OCI-LY7 (cell line): ENCODE results near the gene TSPOAP1. TPM values are rescaled to one million over a fixed set of nuclear protein-coding genes. Genes with fewer than 3 reads are reported as not detected.

Experiments
- BruUV-seq: library from RNA; stranded (reverse); fragments of 400-500 nt; replicated peaks from 2 replicates; lab custom pipeline; 2021; lab: Mats Ljungman, UMichigan
- CTCF ChIA-PET: fragments of 300-600 bp; sonication (Branson Sonifier 250); formaldehyde crosslinking; loops from one replicate; lab custom pipeline; 2022; ENCODE audit warnings: antibody characterized with exemption; ENCODE audit not compliant: unreplicated experiment; lab: Charles Lee
- POLR2A ChIA-PET: fragments of 300-600 bp; sonication (Branson Sonifier 250); formaldehyde crosslinking; loops from one replicate; lab custom pipeline; 2022; ENCODE audit warnings: antibody characterized with exemption; lab: Charles Lee
- DNase-seq: peaks from one replicate; pipeline ENCODE4 v3.0.0-alpha.2; 2015; ENCODE audit warnings: low spot score
- H2AFZ ChIP-seq: fragments of 200-600 bp; sonication (generic), shearing (Covaris generic); 2 replicates; pipeline ENCODE4 v1.6.1; 2014; ENCODE audit warnings: mild to moderate bottlenecking, antibody characterized with exemption, low read length, moderate library complexity
- H3K27ac ChIP-seq: fragments of 200-600 bp; sonication (generic); 2 replicates; pipeline ENCODE4 v1.5.1; 2014; ENCODE audit warnings: mixed run types, low read depth, mild to moderate bottlenecking, moderate library complexity, low read length, inconsistent platforms; ENCODE audit not compliant: poor library complexity, severe bottlenecking
- H3K36me3 ChIP-seq: fragments of 200-600 bp; sonication (generic); 2 replicates; pipeline ENCODE4 v1.6.1; 2014; ENCODE audit warnings: mild to moderate bottlenecking, antibody characterized with exemption, low read length, moderate library complexity, mixed read lengths; ENCODE audit not compliant: insufficient read depth
- H3K4me1 ChIP-seq: fragments of 200-600 bp; sonication (generic); 2 replicates; pipeline ENCODE4 v1.5.1; 2014; ENCODE audit warnings: mild to moderate bottlenecking, low read length; ENCODE audit not compliant: insufficient read depth, poor library complexity, severe bottlenecking
- H3K4me2 ChIP-seq: fragments of 200-600 bp; sonication (generic); 2 replicates; pipeline ENCODE4 v1.6.1; 2014; ENCODE audit warnings: mild to moderate bottlenecking, low read length
- H3K4me3 ChIP-seq: fragments of 200-600 bp; sonication (generic); 2 replicates; pipeline ENCODE4 v1.5.1; 2014; ENCODE audit warnings: mild to moderate bottlenecking, low read depth, low read length; ENCODE audit not compliant: poor library complexity, severe bottlenecking
- H3K79me2 ChIP-seq: fragments of 200-600 bp; sonication (generic); 2 replicates; pipeline ENCODE4 v1.6.1; 2016; ENCODE audit warnings: low read depth, mild to moderate bottlenecking, low read length, moderate library complexity, mixed read lengths; ENCODE audit not compliant: insufficient read depth
- H3K9me2 ChIP-seq: fragments of 200-600 bp; sonication (generic); 2 replicates; pipeline ENCODE4 v1.6.1; 2016; ENCODE audit warnings: mild to moderate bottlenecking, low read length, mixed read lengths; ENCODE audit not compliant: insufficient read depth
- H3K9me3 ChIP-seq: fragments of 200-600 bp; sonication (generic); 2 replicates; pipeline ENCODE4 v1.6.1; 2014; ENCODE audit warnings: mild to moderate bottlenecking, mixed run types, low read length, mixed read lengths
- H4K20me1 ChIP-seq: fragments of 200-600 bp; sonication (generic); 2 replicates; pipeline ENCODE4 v1.6.1; 2014; ENCODE audit warnings: mild to moderate bottlenecking, antibody characterized with exemption, low read length, moderate library complexity, mixed read lengths; ENCODE audit not compliant: insufficient read depth
- EZH2phosphoT487 ChIP-seq: fragments of 200-600 bp; sonication (generic); IDR thresholded peaks from 2 replicates; pipeline ENCODE4 v1.6.1; 2018; ENCODE audit warnings: low read depth, borderline replicate concordance, mild to moderate bottlenecking, mixed run types, antibody characterized with exemption, low read length, moderate library complexity, mixed read lengths
- intact Hi-C: fragments of 100-400 bp; cut with micrococcal nuclease; formaldehyde crosslinking; loops from one replicate; pipeline ENCODE4 v1.10.0; 2022; ENCODE audit not compliant: unreplicated experiment
- total RNA-seq, 2 experiments: library from RNA; depleted of rRNA in 1 of 2; stranded (reverse); fragments of >200 nt in 1 of 2; shearing (Covaris generic) in 1 of 2; gene quantifications; 2 replicates each; pipeline ENCODE4 v1.2.3, GENCODE V29; 2014 to 2022
- TF ChIP-seq, protein P1 (sequence below): fragments of 200-600 bp; sonication (generic); conservative IDR thresholded peaks from 2 replicates; pipeline ENCODE4 v1.5.1; 2014; ENCODE audit warnings: mild to moderate bottlenecking, antibody characterized with exemption, low read length, moderate library complexity, mixed read lengths

TSPOAP1 gene
- total RNA-seq, 2 experiments from 2014 or later: 24.0 to 50.6 TPM

DNA sequence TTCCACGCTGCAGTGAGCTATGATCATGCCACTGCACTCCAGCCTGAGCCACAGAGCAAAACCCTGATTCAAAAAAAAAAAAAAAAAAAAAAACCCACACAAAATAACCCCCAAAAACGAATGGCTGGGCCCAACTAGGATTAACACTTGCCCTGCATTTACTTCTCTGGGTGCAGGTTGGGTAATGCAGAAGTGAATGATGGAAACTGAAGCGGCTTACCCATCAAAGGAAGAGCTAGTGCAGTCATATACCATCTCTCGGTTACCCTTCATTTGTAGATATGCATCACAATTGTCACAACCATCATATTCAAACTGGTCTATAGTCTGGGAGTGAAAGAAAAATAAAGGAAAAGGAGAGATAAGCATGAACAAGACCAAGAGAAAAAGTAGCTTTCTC, 22.6 kb upstream of the TSPOAP1 start:
- peaks cover 56% of the 10 kb centered on the region; the same call in 1 of the 2 replicates for H3K79me2 ChIP-seq
- peak overlapping the region; percentile 49 for H3K27ac ChIP-seq
- peaks cover 12% of the 10 kb centered on the region; the same call in 1 of the 2 replicates for H4K20me1 ChIP-seq
- no peaks in the 10 kb centered on the region for H3K9me3 ChIP-seq
- peak overlapping the region; percentile 79 for H3K4me3 ChIP-seq
- TSS peak; percentile 58 for BruUV-seq
- H3K4me1 ChIP-seq: peaks cover 40% of the 10 kb centered on the region
- ChIA-PET POLR2A (interaction anchor here (0.7 to 4.5 kb wide), 8 partner anchors 7 to 69 kb away, joined by 3 to 37 read pairs (median 10); partner anchors contain the start of gene RNF43), CTCF (interaction anchor here (0.6 to 1.1 kb wide), 2 partner anchors 34 to 67 kb away, joined by 3 to 7 read pairs; no protein-coding TSS in a partner anchor)
- no peak overlapping the region for H2AFZ ChIP-seq
- peaks cover 47% of the 10 kb centered on the region for H3K36me3 ChIP-seq
- H3K4me2 ChIP-seq: peak overlapping the region; percentile 71
- no peak for DNase-seq
- intact Hi-C loops: no loop called here
- H3K9me2 ChIP-seq: no peaks in the 10 kb centered on the region
- TF ChIP-seq, protein P1, sequence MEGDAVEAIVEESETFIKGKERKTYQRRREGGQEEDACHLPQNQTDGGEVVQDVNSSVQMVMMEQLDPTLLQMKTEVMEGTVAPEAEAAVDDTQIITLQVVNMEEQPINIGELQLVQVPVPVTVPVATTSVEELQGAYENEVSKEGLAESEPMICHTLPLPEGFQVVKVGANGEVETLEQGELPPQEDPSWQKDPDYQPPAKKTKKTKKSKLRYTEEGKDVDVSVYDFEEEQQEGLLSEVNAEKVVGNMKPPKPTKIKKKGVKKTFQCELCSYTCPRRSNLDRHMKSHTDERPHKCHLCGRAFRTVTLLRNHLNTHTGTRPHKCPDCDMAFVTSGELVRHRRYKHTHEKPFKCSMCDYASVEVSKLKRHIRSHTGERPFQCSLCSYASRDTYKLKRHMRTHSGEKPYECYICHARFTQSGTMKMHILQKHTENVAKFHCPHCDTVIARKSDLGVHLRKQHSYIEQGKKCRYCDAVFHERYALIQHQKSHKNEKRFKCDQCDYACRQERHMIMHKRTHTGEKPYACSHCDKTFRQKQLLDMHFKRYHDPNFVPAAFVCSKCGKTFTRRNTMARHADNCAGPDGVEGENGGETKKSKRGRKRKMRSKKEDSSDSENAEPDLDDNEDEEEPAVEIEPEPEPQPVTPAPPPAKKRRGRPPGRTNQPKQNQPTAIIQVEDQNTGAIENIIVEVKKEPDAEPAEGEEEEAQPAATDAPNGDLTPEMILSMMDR: no peak
- no peak for TF ChIP-seq EZH2phosphoT487

DNA sequence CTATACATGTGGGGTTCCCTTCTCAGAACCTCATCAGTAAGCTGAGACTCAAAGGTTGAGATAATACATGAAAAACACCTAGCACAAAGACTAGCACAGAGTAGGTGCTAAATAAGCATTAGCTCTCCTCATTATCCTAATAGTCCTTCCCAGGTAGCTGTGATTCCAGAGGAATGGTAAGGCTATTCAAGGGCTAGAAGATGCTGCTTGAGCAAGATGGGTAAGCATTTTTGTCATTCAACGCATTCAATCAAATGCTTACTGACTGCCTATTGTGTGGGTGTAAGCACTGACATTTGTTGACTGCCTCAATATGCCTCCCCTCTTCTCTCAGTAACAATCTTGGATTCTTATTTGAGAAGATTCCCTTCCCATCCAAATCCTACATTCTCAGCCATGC, 19.4 kb upstream of the TSPOAP1 start:
- intact Hi-C loops: no loop called here
- Histone ChIP-seq H3K36me3 (peaks cover 71% of the 10 kb centered on the region), H3K4me1 (peaks cover 56% of the 10 kb centered on the region), H4K20me1 (peaks cover 12% of the 10 kb centered on the region; the same call in 1 of the 2 replicates), H3K9me3 (no peaks in the 10 kb centered on the region), H3K4me2 (no peak overlapping the region), H3K27ac (no peak overlapping the region), H3K79me2 (peaks cover 71% of the 10 kb centered on the region; the same call in 1 of the 2 replicates), H2AFZ (no peak overlapping the region), H3K9me2 (no peaks in the 10 kb centered on the region), H3K4me3 (no peak overlapping the region)
- BruUV-seq: no TSS peak
- no peak for DNase-seq
- TF ChIP-seq, protein P1: no peak
- no peak for TF ChIP-seq EZH2phosphoT487
- CTCF ChIA-PET: interaction anchor here (0.7 kb wide), 1 partner anchor 30 kb away, joined by 3 read pairs; no protein-coding TSS in a partner anchor
- POLR2A ChIA-PET: interaction anchor here (1.1 to 9.1 kb wide), 2 partner anchors 14 to 36 kb away, joined by 4 to 179 read pairs; no protein-coding TSS in a partner anchor

DNA sequence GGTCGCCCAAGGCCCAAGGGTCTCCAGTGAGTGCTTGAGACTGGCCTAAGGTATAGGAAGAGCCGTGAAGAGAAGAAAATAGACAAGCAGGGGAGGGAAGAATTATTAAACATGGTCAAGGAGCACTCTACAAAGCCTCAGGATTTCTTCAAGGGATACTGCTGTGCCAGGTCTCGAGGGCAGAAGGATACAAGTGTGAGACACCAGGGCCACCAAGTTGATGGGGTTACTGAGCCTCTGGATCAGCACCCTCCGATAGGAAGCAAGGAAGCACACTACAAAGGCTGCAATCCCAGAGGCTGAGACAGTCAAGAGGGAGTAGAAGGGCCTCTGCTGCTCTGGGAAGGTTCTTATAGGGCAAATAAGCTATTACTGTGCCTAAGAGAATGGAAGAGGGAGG, 16.9 kb upstream of the TSPOAP1 start:
- intact Hi-C loops: no loop called here
- Histone ChIP-seq H3K79me2 (peaks cover 78% of the 10 kb centered on the region), H3K4me1 (peaks cover 70% of the 10 kb centered on the region), H3K9me2 (no peaks in the 10 kb centered on the region), H2AFZ (no peak overlapping the region), H3K36me3 (peaks cover 87% of the 10 kb centered on the region), H3K4me3 (peak overlapping the region; percentile 63), H3K4me2 (peak overlapping the region; percentile 100), H3K27ac (peak overlapping the region; percentile 99), H4K20me1 (peaks cover 7% of the 10 kb centered on the region; the same call in 1 of the 2 replicates), H3K9me3 (no peaks in the 10 kb centered on the region)
- CTCF ChIA-PET: interaction anchor here (0.6 to 2.4 kb wide), 5 partner anchors 10 to 42 kb away, joined by 3 to 15 read pairs (median 7); no protein-coding TSS in a partner anchor
- no TSS peak for BruUV-seq
- DNase-seq: no peak
- TF ChIP-seq, protein P1: no peak
- TF ChIP-seq EZH2phosphoT487: no peak
- POLR2A ChIA-PET: interaction anchor here (2.1 to 9.1 kb wide), 4 partner anchors 10 to 28 kb away, joined by 12 to 179 read pairs (median 26); no protein-coding TSS in a partner anchor
